Activated naive CD8-positive, alpha-beta T cell (primary cell): ENCODE results near the gene PSMC1.
A peak's percentile ranks its signal among the peaks of the same experiment; 100 is the strongest.

Experiments used
- H3K27ac Mint-ChIP-seq: one replicate; pipeline ENCODE4 v1.8.0; 2021; ENCODE audit warnings: mixed read lengths
- H3K27me3 Mint-ChIP-seq: one replicate; pipeline ENCODE4 v1.8.0; 2021; ENCODE audit warnings: mixed read lengths
- H3K36me3 Mint-ChIP-seq: one replicate; pipeline ENCODE4 v1.8.0; 2021; ENCODE audit warnings: mixed read lengths
- H3K4me1 Mint-ChIP-seq: one replicate; pipeline ENCODE4 v1.8.0; 2021; ENCODE audit warnings: low read depth, mixed read lengths
- H3K4me3 Mint-ChIP-seq: one replicate; pipeline ENCODE4 v1.8.0; 2021; ENCODE audit warnings: mild to moderate bottlenecking, mixed read lengths
- H3K9me3 Mint-ChIP-seq: one replicate; pipeline ENCODE4 v1.8.0; 2021; ENCODE audit warnings: low read depth, mixed read lengths

PSMC1 gene

DNA sequence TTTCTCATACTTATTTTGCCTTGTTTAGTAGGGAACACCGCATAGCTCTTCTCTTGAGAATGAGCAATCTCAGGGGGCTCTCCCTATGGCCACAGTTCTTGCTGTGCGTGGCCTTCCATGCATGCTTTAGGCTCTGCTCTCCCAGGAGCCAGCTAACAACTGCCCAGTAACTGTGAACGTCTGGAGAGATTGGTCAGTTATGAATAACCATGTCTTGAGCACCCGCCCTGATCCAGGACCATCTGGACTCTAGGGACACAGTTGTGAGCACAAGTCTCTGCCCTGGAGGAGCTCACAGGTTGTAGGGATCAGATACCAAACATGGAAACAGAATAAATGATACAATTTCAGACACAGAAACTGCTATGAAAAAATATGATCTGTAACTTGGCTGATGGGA is 12.1 kb downstream of the PSMC1 start:
- H3K36me3 Mint-ChIP-seq: peaks cover 3% of the 10 kb centered on the region
- H3K4me1 Mint-ChIP-seq: peaks cover 3% of the 10 kb centered on the region
- no peak overlapping the region for H3K27ac Mint-ChIP-seq
- H3K9me3 Mint-ChIP-seq: no peaks in the 10 kb centered on the region
- H3K27me3 Mint-ChIP-seq: no peaks in the 10 kb centered on the region
- no peak overlapping the region for H3K4me3 Mint-ChIP-seq

- H3K9me3 Mint-ChIP-seq: no peaks in the 10 kb centered on the region
- H3K4me1 Mint-ChIP-seq: peaks cover 13% of the 10 kb centered on the region
- H3K4me3 Mint-ChIP-seq: no peak overlapping the region
- no peaks in the 10 kb centered on the region for H3K27me3 Mint-ChIP-seq
- no peak overlapping the region for H3K27ac Mint-ChIP-seq
- H3K36me3 Mint-ChIP-seq: no peaks in the 10 kb centered on the region
Measured at GRCh38 chr14:90272523-90272922, 16.2 kb downstream of the PSMC1 start.

DNA sequence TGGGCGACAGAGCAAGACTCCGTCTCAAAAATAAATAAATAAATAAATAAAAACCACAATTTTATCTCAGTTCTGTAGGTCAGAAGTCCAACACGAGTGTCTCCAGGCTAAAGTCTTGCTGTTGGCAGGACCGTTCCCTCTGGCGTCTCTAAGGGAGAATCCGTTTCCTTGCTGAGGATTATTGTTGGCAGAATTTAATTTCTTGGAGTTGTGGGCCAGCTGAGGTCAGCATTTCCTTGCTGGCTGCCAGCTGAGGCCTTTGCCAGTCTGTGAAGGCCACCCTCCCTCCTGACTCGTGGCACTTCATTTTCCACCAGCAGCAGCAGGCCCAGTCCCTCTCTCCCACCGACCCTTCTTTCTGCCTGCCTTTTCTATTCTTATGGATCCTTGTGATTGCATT is 17.2 kb downstream of the PSMC1 start:
- no peaks in the 10 kb centered on the region for H3K9me3 Mint-ChIP-seq
- peak overlapping the region; percentile 50 for H3K27ac Mint-ChIP-seq
- peaks cover 13% of the 10 kb centered on the region for H3K4me1 Mint-ChIP-seq
- no peaks in the 10 kb centered on the region for H3K36me3 Mint-ChIP-seq
- no peak overlapping the region for H3K4me3 Mint-ChIP-seq
- H3K27me3 Mint-ChIP-seq: no peaks in the 10 kb centered on the region

DNA sequence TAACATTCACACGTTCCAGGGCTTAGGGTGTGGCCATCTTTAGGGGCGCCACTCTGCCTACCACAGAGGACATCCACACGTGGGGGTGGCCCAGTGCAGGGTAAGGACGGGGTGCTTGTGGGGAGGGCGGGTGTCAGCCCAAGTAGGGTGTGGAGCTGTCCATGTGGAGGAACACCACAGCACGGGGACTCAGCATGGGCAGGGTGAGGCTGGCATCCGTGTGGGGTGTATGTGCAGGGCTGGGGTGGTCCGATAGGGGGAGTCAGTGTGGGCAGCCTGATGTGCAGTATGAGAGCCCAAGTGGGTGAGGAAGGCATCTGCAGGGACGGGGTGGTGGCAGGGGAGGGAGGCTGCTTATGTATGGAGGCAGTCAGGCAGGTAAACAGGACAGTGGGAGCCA is 17.7 kb downstream of the PSMC1 start:
- Mint-ChIP-seq H3K36me3 (no peaks in the 10 kb centered on the region), H3K9me3 (no peaks in the 10 kb centered on the region), H3K27me3 (no peaks in the 10 kb centered on the region), H3K27ac (peak overlapping the region; percentile 50), H3K4me1 (peaks cover 13% of the 10 kb centered on the region), H3K4me3 (no peak overlapping the region)

DNA sequence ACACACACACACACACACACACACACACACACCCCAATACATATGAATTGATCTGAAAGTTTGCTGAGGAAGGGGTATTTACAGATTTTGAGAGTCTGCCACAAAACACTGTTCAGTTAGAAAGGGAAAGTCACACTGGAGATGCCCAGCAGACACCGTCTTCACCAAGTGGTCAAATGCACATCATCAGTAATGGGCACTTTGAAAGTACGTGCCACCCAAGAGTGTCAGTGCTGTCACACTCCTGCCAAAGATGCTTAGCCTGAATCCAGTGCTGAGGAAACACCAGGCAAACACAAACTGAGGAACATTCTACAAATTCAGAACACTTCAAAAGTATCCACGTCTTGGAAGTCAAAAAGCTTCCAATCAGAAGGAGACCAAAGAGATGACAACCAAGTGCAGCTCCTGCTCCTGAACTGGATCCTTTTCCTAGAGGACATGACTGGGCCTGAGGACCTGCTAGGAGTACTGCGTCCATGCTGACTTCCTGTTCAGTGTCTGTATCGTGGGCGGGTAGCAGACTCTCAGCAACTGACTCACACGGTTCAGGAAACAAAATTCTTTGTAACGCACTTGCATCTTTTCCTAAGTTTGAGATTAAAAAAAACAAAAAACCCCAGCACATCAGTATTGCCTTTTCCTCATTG is 18.6 kb downstream of the PSMC1 start:
- H3K9me3 Mint-ChIP-seq: no peaks in the 10 kb centered on the region
- H3K4me3 Mint-ChIP-seq: no peak overlapping the region
- no peaks in the 10 kb centered on the region for H3K36me3 Mint-ChIP-seq
- no peaks in the 10 kb centered on the region for H3K27me3 Mint-ChIP-seq
- H3K27ac Mint-ChIP-seq: peak overlapping the region; percentile 64
- H3K4me1 Mint-ChIP-seq: peaks cover 13% of the 10 kb centered on the region

GRCh38 chr14:90275458-90275814 is 19.1 kb downstream of the PSMC1 start:
- Mint-ChIP-seq H3K4me1 (peaks cover 13% of the 10 kb centered on the region), H3K36me3 (no peaks in the 10 kb centered on the region), H3K9me3 (no peaks in the 10 kb centered on the region), H3K4me3 (no peak overlapping the region), H3K27ac (peak overlapping the region; percentile 64), H3K27me3 (no peaks in the 10 kb centered on the region)

DNA sequence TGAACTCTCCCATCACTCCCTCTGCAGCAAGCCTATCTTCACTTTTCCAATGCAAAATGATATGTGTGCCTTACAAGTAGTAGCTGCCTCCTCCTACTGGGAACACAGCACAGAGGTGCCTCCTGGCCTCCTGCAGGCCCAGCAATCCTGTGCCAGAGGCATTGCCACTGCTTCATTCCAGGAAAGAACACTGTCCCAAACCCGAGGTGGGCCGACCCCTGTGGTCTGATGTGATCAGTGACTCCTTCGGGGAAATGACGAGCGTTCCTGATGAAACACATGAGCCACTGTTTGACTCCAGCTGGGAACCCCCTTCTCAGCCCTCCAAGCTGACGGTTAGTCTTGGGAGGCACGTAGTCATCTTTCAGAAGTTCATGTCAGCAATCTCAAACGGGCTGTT is 19.5 kb downstream of the PSMC1 start:
- no peaks in the 10 kb centered on the region for H3K27me3 Mint-ChIP-seq
- peaks cover 13% of the 10 kb centered on the region for H3K4me1 Mint-ChIP-seq
- peak overlapping the region; percentile 64 for H3K27ac Mint-ChIP-seq
- no peaks in the 10 kb centered on the region for H3K9me3 Mint-ChIP-seq
- H3K36me3 Mint-ChIP-seq: no peaks in the 10 kb centered on the region
- H3K4me3 Mint-ChIP-seq: no peak overlapping the region

DNA sequence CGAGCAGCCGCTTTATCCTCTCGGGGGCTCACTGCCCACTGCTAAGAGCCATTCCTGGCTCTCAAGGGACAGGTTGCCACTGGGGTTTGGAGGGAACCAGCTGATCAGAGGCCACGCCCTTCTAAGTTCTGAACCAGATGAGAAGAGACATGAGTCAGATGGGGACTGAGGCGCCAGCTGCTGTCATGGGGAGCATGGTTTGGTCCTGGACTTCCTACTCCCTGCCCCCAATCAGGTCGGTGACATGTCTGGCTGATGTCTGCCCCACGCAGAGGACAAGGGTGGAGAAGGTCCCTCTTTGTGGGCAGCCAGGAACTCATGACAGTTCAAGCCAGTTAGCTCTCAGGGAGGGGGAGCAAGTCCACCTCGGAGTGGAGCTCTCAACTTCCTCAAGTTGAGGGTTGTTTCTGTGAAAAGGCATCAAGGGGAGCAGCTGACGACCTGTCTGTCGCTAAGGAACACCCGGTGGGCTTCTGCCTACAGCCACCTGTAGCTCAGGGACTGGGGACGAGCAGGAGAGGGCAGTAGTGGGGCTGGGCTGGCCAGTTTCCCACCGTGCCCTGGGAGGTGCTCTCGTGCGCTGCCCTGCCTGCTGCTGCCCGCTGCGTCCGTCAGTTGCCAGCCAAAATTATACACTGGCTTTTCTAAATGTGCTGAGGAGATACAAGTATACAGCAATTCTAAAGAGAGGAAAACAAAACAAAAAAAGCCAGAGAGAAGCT is 20.5 kb downstream of the PSMC1 start:
- Mint-ChIP-seq H3K27ac (peak overlapping the region; percentile 72), H3K4me3 (no peak overlapping the region), H3K27me3 (no peaks in the 10 kb centered on the region), H3K36me3 (no peaks in the 10 kb centered on the region), H3K9me3 (no peaks in the 10 kb centered on the region), H3K4me1 (peaks cover 13% of the 10 kb centered on the region)

- Mint-ChIP-seq H3K4me1 (peaks cover 13% of the 10 kb centered on the region), H3K27me3 (no peaks in the 10 kb centered on the region), H3K9me3 (no peaks in the 10 kb centered on the region), H3K4me3 (no peak overlapping the region), H3K36me3 (no peaks in the 10 kb centered on the region), H3K27ac (no peak overlapping the region)
Measured at GRCh38 chr14:90277581-90278198, 21.3 kb downstream of the PSMC1 start.

DNA sequence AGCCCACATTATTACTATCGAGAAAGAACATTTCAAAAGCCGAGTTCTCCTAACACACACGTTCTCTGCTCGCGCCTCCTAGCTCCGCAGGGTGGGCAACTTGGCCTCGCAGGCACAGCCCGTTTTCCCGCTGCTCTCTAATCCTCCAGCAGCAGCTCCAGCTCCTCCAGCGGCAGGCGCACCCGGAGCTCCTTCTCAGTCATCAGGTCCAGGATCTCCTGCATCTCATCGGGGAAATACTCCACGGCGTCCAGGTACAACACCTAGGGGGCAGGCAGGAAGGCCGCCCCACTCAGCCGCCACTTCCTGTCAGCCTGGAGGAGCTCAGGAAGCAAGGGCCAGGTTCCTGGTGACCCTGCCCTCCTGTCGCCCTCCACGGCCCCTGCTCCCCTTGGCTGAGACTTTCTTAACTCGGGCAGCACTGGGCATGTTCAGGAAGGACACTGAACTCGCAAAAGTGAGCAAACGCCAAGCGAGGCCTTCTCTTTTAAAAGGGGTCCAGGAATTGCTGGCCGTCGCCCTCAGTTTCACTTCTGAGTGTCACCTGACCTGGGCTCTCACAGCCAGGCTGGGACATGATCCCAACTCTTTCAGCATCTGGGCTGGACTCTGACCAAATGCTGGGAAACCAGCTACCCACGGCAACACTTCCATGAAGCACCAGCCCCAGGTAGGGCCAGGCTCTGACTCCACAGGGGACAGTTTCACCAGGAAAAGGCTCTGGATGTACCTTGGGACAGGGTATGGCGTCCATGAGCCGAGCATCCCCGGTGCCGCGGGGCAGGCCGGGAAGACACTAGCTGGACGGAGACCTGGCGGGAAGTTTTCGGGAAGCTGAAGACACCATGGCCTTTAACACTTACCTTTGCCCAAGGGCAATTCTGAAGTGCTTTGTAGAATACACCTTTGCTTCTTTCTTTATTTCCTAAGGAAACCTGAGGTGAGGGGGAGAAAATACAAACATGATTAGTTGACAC is 22.1 kb downstream of the PSMC1 start:
- Mint-ChIP-seq H3K27me3 (no peaks in the 10 kb centered on the region), H3K36me3 (no peaks in the 10 kb centered on the region)

GRCh38 chr14:90280096-90280495 is 23.7 kb downstream of the PSMC1 start:
- no peak overlapping the region for H3K4me3 Mint-ChIP-seq
- H3K4me1 Mint-ChIP-seq: peaks cover 9% of the 10 kb centered on the region
- H3K27me3 Mint-ChIP-seq: no peaks in the 10 kb centered on the region
- no peaks in the 10 kb centered on the region for H3K36me3 Mint-ChIP-seq
- H3K27ac Mint-ChIP-seq: no peak overlapping the region
- no peaks in the 10 kb centered on the region for H3K9me3 Mint-ChIP-seq

More for the DNA sequence above, 22.1 kb downstream of the PSMC1 start:
- Mint-ChIP-seq H3K4me3 (no peak overlapping the region), H3K27ac (no peak overlapping the region), H3K4me1 (peaks cover 13% of the 10 kb centered on the region), H3K9me3 (no peaks in the 10 kb centered on the region)

DNA sequence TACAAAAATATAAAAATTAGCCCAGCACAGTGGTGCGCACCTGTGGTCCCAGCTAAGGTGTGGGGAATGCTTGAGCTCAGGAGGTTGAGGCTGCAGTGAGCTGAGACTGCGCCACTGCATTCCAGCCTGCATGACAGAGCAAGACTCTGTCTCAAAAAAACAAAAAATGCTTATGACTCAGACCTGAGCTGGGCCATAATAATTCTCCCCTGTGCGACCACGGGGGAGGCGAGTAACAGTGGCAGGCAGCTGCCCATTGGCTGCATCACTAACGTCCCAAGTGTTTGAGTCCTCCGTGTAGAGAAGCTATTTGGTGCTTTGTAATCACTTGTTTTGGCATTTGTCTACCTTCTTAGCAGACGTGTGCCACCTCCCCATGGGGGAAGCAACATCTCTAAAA is 24.9 kb downstream of the PSMC1 start:
- Mint-ChIP-seq H3K4me1 (peaks cover 3% of the 10 kb centered on the region), H3K9me3 (no peaks in the 10 kb centered on the region), H3K27ac (no peak overlapping the region), H3K4me3 (no peak overlapping the region), H3K36me3 (peaks cover 3% of the 10 kb centered on the region), H3K27me3 (no peaks in the 10 kb centered on the region)

- Mint-ChIP-seq H3K9me3 (no peaks in the 10 kb centered on the region), H3K4me1 (no peaks in the 10 kb centered on the region), H3K27ac (no peak overlapping the region), H3K27me3 (no peaks in the 10 kb centered on the region), H3K4me3 (no peak overlapping the region), H3K36me3 (peaks cover 3% of the 10 kb centered on the region)
Measured at GRCh38 chr14:90281756-90282155, 25.4 kb downstream of the PSMC1 start.

DNA sequence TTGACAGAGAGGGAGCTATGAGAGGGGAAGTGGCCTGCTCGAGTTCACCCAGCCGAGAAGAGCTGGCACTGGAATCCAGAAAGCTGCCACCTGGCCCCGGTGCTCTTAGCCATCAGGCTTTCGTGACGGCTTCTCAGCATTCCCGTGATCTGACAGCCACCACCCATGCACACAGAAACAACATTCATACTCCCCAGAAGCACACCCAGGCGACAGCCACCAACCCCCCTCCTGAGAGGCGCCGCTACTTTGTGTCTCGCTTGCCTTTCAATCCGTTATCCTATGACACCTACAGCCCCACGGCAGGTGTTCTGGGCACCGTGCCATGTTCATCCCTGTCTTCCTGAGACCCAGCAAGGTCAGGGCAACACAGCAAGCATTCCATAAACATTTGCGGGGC is 31.4 kb downstream of the PSMC1 start:
- Mint-ChIP-seq H3K9me3 (no peaks in the 10 kb centered on the region), H3K4me1 (no peaks in the 10 kb centered on the region), H3K4me3 (no peak overlapping the region), H3K27me3 (no peaks in the 10 kb centered on the region), H3K36me3 (peaks cover 8% of the 10 kb centered on the region), H3K27ac (no peak overlapping the region)
